ENCODE data around the gene ASCC3.

GRCh38 chr6:100467129-100468015, 413.8 kb downstream of the ASCC3 start:
- TF ChIP-seq CTCF (conservative IDR thresholded peaks at IDR 0.05; ENCODE audit: low read length) (no peak), EZH2phosphoT487 (IDR thresholded peaks at IDR 0.05; ENCODE audit: borderline replicate concordance, low read depth, low read length) (no peak)

All from OCI-LY7 (cell line).